ENCODE results near the gene EYS.

The EYS gene

GRCh38 chr6:65546894-65547293 lies 160.1 kb downstream of the EYS start:
- TF ChIP-seq POU6F1 (CRISPR knock-in tag; IDR thresholded peaks at IDR 0.05; ENCODE audit: borderline replicate concordance, low read depth) (no peak), ESRRG (CRISPR knock-in tag; IDR thresholded peaks at IDR 0.05) (no peak), TCF4 (CRISPR knock-in tag; IDR thresholded peaks at IDR 0.05; ENCODE audit: borderline replicate concordance) (no peak), SNAI2 (CRISPR knock-in tag; IDR thresholded peaks at IDR 0.05) (no peak), GLIS3 (CRISPR knock-in tag; IDR thresholded peaks at IDR 0.05) (no peak), ZNF565 (CRISPR knock-in tag; conservative IDR thresholded peaks at IDR 0.05; ENCODE audit: low read depth) (no peak), BACH2 (CRISPR knock-in tag; IDR thresholded peaks at IDR 0.05; ENCODE audit: borderline replicate concordance) (no peak), ZC3H10 (CRISPR knock-in tag; IDR thresholded peaks at IDR 0.05) (no peak), ZNF8 (CRISPR knock-in tag; IDR thresholded peaks at IDR 0.05) (no peak), CSDC2 (CRISPR knock-in tag; IDR thresholded peaks at IDR 0.05) (no peak), TOX (CRISPR knock-in tag; IDR thresholded peaks at IDR 0.05; ENCODE audit: borderline replicate concordance) (no peak), ARNTL (CRISPR knock-in tag; IDR thresholded peaks at IDR 0.05; ENCODE audit: borderline replicate concordance, low read depth) (no peak), PPARA (CRISPR knock-in tag; IDR thresholded peaks at IDR 0.05; ENCODE audit: borderline replicate concordance) (no peak), ISL1 (CRISPR knock-in tag; IDR thresholded peaks at IDR 0.05) (no peak)
- TF ChIP-seq, protein P1, sequence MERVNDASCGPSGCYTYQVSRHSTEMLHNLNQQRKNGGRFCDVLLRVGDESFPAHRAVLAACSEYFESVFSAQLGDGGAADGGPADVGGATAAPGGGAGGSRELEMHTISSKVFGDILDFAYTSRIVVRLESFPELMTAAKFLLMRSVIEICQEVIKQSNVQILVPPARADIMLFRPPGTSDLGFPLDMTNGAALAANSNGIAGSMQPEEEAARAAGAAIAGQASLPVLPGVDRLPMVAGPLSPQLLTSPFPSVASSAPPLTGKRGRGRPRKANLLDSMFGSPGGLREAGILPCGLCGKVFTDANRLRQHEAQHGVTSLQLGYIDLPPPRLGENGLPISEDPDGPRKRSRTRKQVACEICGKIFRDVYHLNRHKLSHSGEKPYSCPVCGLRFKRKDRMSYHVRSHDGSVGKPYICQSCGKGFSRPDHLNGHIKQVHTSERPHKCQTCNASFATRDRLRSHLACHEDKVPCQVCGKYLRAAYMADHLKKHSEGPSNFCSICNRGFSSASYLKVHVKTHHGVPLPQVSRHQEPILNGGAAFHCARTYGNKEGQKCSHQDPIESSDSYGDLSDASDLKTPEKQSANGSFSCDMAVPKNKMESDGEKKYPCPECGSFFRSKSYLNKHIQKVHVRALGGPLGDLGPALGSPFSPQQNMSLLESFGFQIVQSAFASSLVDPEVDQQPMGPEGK (CRISPR knock-in tag; IDR thresholded peaks at IDR 0.05; ENCODE audit: borderline replicate concordance): no peak
- TF ChIP-seq, protein P2, sequence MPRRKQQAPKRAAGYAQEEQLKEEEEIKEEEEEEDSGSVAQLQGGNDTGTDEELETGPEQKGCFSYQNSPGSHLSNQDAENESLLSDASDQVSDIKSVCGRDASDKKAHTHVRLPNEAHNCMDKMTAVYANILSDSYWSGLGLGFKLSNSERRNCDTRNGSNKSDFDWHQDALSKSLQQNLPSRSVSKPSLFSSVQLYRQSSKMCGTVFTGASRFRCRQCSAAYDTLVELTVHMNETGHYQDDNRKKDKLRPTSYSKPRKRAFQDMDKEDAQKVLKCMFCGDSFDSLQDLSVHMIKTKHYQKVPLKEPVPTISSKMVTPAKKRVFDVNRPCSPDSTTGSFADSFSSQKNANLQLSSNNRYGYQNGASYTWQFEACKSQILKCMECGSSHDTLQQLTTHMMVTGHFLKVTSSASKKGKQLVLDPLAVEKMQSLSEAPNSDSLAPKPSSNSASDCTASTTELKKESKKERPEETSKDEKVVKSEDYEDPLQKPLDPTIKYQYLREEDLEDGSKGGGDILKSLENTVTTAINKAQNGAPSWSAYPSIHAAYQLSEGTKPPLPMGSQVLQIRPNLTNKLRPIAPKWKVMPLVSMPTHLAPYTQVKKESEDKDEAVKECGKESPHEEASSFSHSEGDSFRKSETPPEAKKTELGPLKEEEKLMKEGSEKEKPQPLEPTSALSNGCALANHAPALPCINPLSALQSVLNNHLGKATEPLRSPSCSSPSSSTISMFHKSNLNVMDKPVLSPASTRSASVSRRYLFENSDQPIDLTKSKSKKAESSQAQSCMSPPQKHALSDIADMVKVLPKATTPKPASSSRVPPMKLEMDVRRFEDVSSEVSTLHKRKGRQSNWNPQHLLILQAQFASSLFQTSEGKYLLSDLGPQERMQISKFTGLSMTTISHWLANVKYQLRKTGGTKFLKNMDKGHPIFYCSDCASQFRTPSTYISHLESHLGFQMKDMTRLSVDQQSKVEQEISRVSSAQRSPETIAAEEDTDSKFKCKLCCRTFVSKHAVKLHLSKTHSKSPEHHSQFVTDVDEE (CRISPR knock-in tag; IDR thresholded peaks at IDR 0.05): no peak
- TF ChIP-seq, protein P3, sequence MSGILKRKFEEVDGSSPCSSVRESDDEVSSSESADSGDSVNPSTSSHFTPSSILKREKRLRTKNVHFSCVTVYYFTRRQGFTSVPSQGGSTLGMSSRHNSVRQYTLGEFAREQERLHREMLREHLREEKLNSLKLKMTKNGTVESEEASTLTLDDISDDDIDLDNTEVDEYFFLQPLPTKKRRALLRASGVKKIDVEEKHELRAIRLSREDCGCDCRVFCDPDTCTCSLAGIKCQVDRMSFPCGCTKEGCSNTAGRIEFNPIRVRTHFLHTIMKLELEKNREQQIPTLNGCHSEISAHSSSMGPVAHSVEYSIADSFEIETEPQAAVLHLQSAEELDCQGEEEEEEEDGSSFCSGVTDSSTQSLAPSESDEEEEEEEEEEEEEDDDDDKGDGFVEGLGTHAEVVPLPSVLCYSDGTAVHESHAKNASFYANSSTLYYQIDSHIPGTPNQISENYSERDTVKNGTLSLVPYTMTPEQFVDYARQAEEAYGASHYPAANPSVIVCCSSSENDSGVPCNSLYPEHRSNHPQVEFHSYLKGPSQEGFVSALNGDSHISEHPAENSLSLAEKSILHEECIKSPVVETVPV (CRISPR knock-in tag; IDR thresholded peaks at IDR 0.05): no peak
- ATAC-seq: no peak

GRCh38 chr6:65545920-65546319 lies 161.1 kb downstream of the EYS start:
- no peak for TF ChIP-seq ESRRG (CRISPR knock-in tag; IDR thresholded peaks at IDR 0.05)
- no peak for TF ChIP-seq GLIS3 (CRISPR knock-in tag; IDR thresholded peaks at IDR 0.05)
- no peak for TF ChIP-seq POU6F1 (CRISPR knock-in tag; IDR thresholded peaks at IDR 0.05; ENCODE audit: borderline replicate concordance, low read depth)
- TF ChIP-seq, protein P4, sequence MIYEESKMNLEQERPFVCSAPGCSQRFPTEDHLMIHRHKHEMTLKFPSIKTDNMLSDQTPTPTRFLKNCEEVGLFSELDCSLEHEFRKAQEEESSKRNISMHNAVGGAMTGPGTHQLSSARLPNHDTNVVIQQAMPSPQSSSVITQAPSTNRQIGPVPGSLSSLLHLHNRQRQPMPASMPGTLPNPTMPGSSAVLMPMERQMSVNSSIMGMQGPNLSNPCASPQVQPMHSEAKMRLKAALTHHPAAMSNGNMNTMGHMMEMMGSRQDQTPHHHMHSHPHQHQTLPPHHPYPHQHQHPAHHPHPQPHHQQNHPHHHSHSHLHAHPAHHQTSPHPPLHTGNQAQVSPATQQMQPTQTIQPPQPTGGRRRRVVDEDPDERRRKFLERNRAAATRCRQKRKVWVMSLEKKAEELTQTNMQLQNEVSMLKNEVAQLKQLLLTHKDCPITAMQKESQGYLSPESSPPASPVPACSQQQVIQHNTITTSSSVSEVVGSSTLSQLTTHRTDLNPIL (CRISPR knock-in tag; IDR thresholded peaks at IDR 0.05; ENCODE audit: low read depth): no peak
- TF ChIP-seq CSDC2 (CRISPR knock-in tag; IDR thresholded peaks at IDR 0.05): no peak
- TF ChIP-seq TCF4 (CRISPR knock-in tag; IDR thresholded peaks at IDR 0.05; ENCODE audit: borderline replicate concordance): no peak
- TF ChIP-seq ZNF70 (CRISPR knock-in tag; IDR thresholded peaks at IDR 0.05): no peak
- no peak for TF ChIP-seq PPARA (CRISPR knock-in tag; IDR thresholded peaks at IDR 0.05; ENCODE audit: borderline replicate concordance)
- TF ChIP-seq, protein P3 (CRISPR knock-in tag; IDR thresholded peaks at IDR 0.05): no peak
- TF ChIP-seq BACH2 (CRISPR knock-in tag; IDR thresholded peaks at IDR 0.05; ENCODE audit: borderline replicate concordance): no peak
- no peak for TF ChIP-seq SNAI2 (CRISPR knock-in tag; IDR thresholded peaks at IDR 0.05)
- TF ChIP-seq ZNF8 (CRISPR knock-in tag; IDR thresholded peaks at IDR 0.05): no peak
- no peak for ATAC-seq

Measured in SK-N-SH treated with all-trans-retinoic acid at 6 μM for 48 hours (cell line).